ENCODE data around the gene HSD3B7. TPM values are rescaled to one million over a fixed set of nuclear protein-coding genes. Genes with fewer than 3 reads are reported as not detected.
"Not testable (repeated sequence)": the region's sequence is repeated elsewhere in the genome, so short reads cannot be mapped to it uniquely, and the experiment has no call there.

The HSD3B7 gene
- total RNA-seq, 1 donor from 2014 or later = 98.3 TPM

- not testable (repeated sequence) for DNase-seq (ENCODE audit: low read depth)
These were observed 32.7 kb downstream of the HSD3B7 start for GRCh38 chr16:31017756-31018155.

- no peak for DNase-seq (ENCODE audit: low read depth)
These were observed 35.5 kb downstream of the HSD3B7 start for GRCh38 chr16:31020536-31020935.

- peak; percentile 68 for DNase-seq (ENCODE audit: low read depth)
These were observed 37.7 kb downstream of the HSD3B7 start for GRCh38 chr16:31022544-31023251.

- no peak for DNase-seq (ENCODE audit: low read depth)
These were observed 38.2 kb downstream of the HSD3B7 start for GRCh38 chr16:31023252-31023602.

- DNase-seq (ENCODE audit: low read depth) = no peak
These were observed 38.7 kb downstream of the HSD3B7 start for GRCh38 chr16:31023627-31024226.

GRCh38 chr16:31025339-31025738 is 40.3 kb downstream of the HSD3B7 start:
- DNase-seq (ENCODE audit: low read depth) = no peak

- DNase-seq (ENCODE audit: low read depth) = no peak
These were observed 44.3 kb downstream of the HSD3B7 start for GRCh38 chr16:31029272-31029671.

GRCh38 chr16:31031276-31031675 is 46.3 kb downstream of the HSD3B7 start:
- DNase-seq (ENCODE audit: low read depth) = no peak

GRCh38 chr16:31032736-31033708 is 48.0 kb downstream of the HSD3B7 start, which contains the start of gene STX4:
Gene STX4 (plus strand): TSS chr16:31033558. CDS start chr16:31033806, 248 bp downstream.
- DNase-seq (ENCODE audit: low read depth) = peak; percentile 99

- DNase-seq (ENCODE audit: low read depth) = peak; percentile 92
These were observed 48.9 kb downstream of the HSD3B7 start for GRCh38 chr16:31033709-31034492.

GRCh38 chr16:31036691-31037090 is 51.7 kb downstream of the HSD3B7 start:
- no peak for DNase-seq (ENCODE audit: low read depth)

Other genes with a start within 250 kb of the HSD3B7 start
- gene PHKG2, start 236.8 kb upstream of the HSD3B7 start, total RNA-seq = 34.4 and 42.1 TPM in 2 replicates
- 3.9 and 4.1 TPM in 2 replicates for gene CFAP119, start 223.1 kb upstream of the HSD3B7 start, total RNA-seq
- gene RNF40, start 222.9 kb upstream of the HSD3B7 start, total RNA-seq = 67.8 and 69.5 TPM in 2 replicates
- gene ZNF629, start 198.0 kb upstream of the HSD3B7 start, total RNA-seq = 24.3 and 28.7 TPM in 2 replicates
- gene BCL7C, start 91.1 kb upstream of the HSD3B7 start, total RNA-seq = 25.4 and 35.4 TPM in 2 replicates
- gene CTF1, start 88.6 kb upstream of the HSD3B7 start, total RNA-seq = 4.2 and 5.6 TPM in 2 replicates
- gene FBXL19, start 61.6 kb upstream of the HSD3B7 start, total RNA-seq = 11.6 and 14.9 TPM in 2 replicates
- 53.9 and 60.0 TPM in 2 replicates for gene ORAI3, start 36.1 kb upstream of the HSD3B7 start, total RNA-seq
- gene SETD1A, start 27.5 kb upstream of the HSD3B7 start, total RNA-seq = 3.3 and 5.8 TPM in 2 replicates
- gene STX1B, start 25.4 kb downstream of the HSD3B7 start, total RNA-seq = 0.86 and 1.3 TPM in 2 replicates
- 47.3 and 51.0 TPM in 2 replicates for gene STX4, start 48.4 kb downstream of the HSD3B7 start, total RNA-seq
- gene ZNF668, start 89.0 kb downstream of the HSD3B7 start, total RNA-seq = 45.4 and 65.3 TPM in 2 replicates
- 17.6 and 29.6 TPM in 2 replicates for gene ZNF646, start 89.2 kb downstream of the HSD3B7 start, total RNA-seq
- gene PRSS53, start 103.7 kb downstream of the HSD3B7 start, total RNA-seq = 3.9 and 4.1 TPM in 2 replicates
- gene VKORC1, start 109.6 kb downstream of the HSD3B7 start, total RNA-seq = 143 and 171 TPM in 2 replicates
- 158 and 239 TPM in 2 replicates for gene BCKDK, start 123.2 kb downstream of the HSD3B7 start, total RNA-seq
- gene KAT8, start 132.5 kb downstream of the HSD3B7 start, total RNA-seq = 46.7 and 53.5 TPM in 2 replicates
- 0.08 TPM in 1 of 2 replicates, not detected in the other for gene PRSS8, start 150.5 kb downstream of the HSD3B7 start, total RNA-seq
- gene PRSS36, start 164.9 kb downstream of the HSD3B7 start, total RNA-seq = 0.51 and 1.6 TPM in 2 replicates
- gene FUS, start 194.9 kb downstream of the HSD3B7 start, total RNA-seq = 14.6 and 18.3 TPM in 2 replicates
- gene PYCARD, start 217.6 kb downstream of the HSD3B7 start, total RNA-seq = 2.3 and 3.0 TPM in 2 replicates
- gene TRIM72, start 228.9 kb downstream of the HSD3B7 start, total RNA-seq = 331 and 408 TPM in 2 replicates
- gene PYDC1, start 231.9 kb downstream of the HSD3B7 start, total RNA-seq = not detected in 2 replicates